Loucy (cell line): Measurements from ENCODE around the gene PFKFB4.

Experiments
- EZH2phosphoT487 ChIP-seq: fragments of 200-600 bp; IDR thresholded peaks from 2 replicates; pipeline ENCODE4 v1.6.1; 2018; ENCODE audit warnings: antibody characterized with exemption, mild to moderate bottlenecking, moderate library complexity, borderline replicate concordance
- TF ChIP-seq, protein P1 (sequence below): fragments of 200-600 bp; sonication (generic); conservative IDR thresholded peaks from 2 replicates; pipeline ENCODE4 v1.5.1; 2014; ENCODE audit warnings: mild to moderate bottlenecking, antibody characterized with exemption, low read length

DNA sequence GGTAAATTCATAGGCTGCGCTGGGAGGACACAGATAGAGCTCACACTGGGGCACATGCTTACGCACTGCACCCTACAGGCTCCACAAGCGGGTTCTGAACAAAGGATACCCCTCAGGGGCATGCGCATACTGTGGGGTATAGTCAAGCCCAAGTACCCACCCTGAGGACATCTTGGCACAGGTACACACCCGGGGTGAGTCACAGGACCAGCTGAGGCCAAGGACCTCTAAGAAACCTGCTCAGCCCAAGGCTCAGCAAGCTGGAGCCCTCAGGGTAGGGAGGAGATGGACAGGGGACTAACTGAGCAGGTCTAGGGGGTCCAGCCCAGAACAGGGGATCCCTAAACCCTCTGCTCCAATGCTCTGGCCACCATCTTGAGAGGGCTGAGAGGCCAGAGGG, 55.9 kb downstream of the PFKFB4 start:
- TF ChIP-seq, protein P1, sequence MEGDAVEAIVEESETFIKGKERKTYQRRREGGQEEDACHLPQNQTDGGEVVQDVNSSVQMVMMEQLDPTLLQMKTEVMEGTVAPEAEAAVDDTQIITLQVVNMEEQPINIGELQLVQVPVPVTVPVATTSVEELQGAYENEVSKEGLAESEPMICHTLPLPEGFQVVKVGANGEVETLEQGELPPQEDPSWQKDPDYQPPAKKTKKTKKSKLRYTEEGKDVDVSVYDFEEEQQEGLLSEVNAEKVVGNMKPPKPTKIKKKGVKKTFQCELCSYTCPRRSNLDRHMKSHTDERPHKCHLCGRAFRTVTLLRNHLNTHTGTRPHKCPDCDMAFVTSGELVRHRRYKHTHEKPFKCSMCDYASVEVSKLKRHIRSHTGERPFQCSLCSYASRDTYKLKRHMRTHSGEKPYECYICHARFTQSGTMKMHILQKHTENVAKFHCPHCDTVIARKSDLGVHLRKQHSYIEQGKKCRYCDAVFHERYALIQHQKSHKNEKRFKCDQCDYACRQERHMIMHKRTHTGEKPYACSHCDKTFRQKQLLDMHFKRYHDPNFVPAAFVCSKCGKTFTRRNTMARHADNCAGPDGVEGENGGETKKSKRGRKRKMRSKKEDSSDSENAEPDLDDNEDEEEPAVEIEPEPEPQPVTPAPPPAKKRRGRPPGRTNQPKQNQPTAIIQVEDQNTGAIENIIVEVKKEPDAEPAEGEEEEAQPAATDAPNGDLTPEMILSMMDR: no peak
- no peak for TF ChIP-seq EZH2phosphoT487
